NCI-H2171 (cell line): ENCODE results near the gene SLC16A8.
"Not testable (repeated sequence)": the region's sequence is repeated elsewhere in the genome, so short reads cannot be mapped to it uniquely, and the experiment has no call there.

ENCODE experiments used
- DNase-seq: peaks from one replicate; lab custom pipeline; 2025; lab: John Stamatoyannopoulos, UW

SLC16A8 gene

GRCh38 chr22:38086001-38086845 lies 2.2 kb upstream of the SLC16A8 start:
- no peak for DNase-seq

DNA sequence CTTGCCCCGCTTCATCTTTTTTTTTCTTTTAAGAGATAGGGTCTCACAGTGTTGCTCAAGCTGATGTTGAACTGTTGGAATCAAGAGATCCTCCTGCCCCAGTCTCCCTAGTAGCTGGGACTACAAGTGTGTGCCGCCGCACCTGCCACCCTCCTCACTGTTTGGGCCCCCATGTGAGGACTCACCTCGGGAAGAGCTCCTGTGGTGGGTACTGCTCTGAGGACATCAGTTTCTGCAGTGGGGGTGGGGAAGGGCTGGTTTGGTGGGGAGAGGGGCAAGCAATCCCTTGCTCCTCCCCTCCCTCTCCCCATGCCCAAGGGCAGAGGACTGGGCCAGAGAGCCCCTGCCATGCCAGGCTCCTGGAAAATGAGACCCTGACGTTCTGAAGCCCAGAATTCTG lies 1.5 kb upstream of the SLC16A8 start:
- DNase-seq = no peak

DNA sequence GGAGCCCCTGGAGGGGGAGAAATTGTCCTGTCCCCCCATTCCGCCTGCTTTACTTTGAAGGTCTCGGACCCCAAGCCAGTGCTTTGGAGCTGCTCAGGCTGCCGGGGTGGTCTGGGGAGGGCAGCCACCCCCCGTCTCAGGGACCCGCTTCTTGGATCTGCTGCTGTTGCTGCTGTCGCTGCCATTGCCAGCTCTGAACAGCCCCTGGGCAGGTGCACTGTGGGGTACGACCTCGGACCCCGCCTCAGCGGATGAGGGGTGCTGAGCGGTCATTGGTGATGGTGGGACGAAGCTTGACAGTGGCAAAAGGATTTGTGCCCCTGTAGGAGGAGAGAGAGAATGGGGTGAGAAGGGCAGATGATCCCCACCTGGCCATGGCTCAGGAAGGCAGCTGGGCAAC lies 1.1 kb upstream of the SLC16A8 start:
- DNase-seq = no peak

- DNase-seq = no peak
These were observed 836 bp downstream of the SLC16A8 start for GRCh38 chr22:38082986-38083710.

GRCh38 chr22:38081941-38082828 lies 1.8 kb downstream of the SLC16A8 start:
- DNase-seq = no peak

DNA sequence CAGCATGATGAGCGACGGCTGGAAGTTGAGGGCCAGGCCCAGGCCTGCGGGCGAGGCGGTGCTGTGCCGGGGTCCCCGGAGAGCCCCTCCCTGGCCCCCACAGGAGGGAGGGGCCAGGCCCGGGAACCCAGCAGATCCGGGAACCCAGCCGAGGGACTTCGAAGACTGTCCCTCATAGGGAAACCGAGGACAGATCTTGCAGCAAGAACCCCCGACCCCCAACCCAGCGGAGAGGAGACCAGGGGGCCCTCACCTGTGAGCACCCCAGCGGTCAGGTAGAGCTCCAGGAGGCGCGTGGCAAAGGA lies 2.4 kb downstream of the SLC16A8 start:
- DNase-seq = no peak

DNA sequence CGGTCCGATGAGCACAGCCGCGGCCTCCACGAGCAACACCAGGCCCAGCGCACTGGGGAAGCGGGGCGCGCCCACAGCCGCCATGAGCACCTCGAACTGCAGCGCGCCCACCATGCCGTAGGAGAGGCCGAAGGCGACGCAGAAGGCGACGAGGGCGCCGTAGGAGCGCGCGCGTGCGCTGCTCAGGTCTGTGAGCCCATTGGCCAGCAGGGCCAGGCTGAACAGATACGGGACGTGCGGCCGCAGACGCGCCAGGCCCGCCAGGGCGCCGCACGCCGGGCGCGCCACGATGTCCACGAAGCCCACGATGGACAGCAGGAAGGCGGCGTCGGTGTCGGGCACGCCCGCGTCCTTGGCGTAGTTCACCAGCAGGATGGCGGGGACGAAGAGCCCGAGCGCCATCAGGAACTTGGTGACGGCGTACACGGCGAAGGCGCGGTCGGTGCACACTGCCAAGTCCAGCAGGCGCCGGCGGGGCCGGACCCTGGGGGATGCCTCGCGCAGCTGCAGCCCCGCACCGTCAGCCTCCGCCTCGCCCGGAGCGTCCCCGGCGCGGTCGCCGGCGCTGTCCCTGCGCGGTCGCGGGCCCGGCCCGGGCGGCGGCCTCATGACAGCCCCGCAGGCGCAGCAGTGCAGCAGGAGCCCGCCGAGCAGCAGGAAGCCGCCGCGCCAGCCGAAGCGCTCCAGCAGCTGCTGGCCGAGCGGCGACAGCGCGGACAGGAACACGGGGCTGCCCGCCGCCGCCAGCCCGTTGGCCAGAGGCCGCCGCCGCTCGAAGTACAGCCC lies 2.9 kb downstream of the SLC16A8 start:
- DNase-seq = no peak

DNA sequence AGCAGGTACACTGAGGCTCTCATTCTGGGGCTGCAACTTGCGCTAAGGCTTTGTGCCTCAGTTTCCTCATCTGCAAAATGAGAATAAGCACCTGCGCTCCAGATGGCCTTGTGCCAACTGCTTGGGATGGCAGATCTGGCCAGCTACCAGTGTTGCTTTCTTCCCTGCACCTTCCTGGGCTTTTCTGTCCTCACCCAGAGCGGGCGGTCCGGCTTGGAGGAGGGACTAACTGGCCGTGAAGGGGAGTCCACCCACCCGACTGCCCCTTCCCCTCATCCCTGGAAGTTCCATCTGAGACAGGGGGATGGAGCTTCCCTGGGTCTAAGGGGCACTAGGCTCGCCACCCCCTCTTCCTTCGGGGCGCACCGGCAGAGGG lies 3.5 kb downstream of the SLC16A8 start:
- DNase-seq = no peak

DNA sequence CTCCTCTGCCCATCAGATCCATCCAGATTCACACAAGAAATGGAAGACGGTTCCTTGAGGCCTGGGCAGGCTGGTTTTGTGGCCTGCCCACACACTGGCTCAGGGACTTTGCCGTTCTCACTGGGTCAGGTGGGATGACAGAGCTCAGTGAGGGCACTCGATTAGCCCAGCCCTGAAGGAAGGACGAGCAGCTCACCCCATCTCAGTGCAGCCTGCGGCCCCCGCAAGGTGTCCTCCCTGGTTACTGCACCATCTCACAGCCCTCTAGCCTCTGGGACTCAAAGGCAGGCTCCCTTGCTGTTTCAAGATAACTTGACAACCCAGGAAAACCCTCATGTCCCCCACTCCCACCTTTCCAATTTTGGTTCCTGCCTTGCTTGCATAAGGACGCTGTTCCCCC lies 4.2 kb downstream of the SLC16A8 start:
- DNase-seq = no peak

DNA sequence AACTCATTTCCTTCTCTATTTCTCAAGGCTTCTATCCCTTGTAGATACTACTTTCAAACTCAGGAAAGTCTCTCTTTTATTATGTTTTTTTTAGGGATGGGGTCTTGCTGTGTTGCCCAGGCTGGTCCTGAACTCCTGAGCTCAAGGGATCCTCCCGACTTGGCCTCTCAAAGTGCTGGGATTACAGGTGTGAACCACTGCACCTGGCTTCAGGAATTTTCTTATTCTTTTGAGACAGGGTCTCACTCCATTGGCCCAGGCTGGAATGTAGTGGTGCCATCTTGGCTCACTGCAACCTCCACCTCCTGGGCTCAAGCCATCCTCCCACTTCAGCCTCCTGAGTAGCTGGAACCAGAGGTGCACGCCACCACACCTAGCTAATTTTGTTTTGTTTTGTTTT lies 4.8 kb downstream of the SLC16A8 start:
- DNase-seq = not testable (repeated sequence)

GRCh38 chr22:38078046-38078840 lies 5.7 kb downstream of the SLC16A8 start:
- no peak for DNase-seq

DNA sequence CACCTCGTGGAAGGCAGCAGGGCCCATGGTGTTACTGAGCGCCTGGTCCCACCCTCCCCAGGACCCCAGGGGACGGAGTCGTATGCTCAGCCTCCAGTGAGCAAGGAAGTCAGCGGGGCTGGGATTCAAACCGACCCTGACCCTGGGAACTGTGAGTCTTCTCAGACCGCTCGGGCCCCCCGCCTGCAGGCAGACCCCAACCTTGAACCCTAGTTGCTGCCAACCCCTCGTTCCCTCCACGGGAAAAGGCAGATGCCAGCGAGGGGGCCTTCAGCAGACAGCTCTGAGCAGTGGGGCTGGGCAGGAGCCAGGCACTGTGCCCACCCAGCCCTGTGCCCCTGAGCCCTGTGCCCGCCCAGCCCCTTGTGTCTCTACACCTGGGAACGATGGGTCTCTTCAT lies 6.4 kb downstream of the SLC16A8 start:
- DNase-seq = no peak

DNA sequence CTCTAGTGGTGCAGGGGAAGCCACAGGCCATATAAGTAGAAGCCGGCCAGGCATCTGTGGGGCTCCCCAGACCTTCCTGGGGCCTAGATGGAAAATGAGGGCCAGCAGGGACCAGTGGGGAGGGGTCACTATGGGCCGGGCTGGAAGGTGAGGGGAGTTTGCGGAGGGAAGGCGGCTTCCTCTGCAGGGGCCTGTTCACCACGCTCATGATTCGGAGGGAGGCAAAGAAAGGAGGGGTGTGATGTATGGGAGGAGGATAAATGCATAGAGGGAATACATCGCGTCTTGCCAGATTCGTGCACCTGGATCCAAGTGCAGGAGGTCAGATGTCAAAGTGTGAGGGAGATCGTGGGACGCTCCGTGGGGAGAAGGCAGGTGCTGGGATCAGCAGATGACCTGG lies 6.9 kb downstream of the SLC16A8 start:
- DNase-seq = no peak

- DNase-seq = no peak
These were observed 8.0 kb downstream of the SLC16A8 start for GRCh38 chr22:38075961-38076360.

- no peak for DNase-seq
These were observed 8.7 kb downstream of the SLC16A8 start for GRCh38 chr22:38075105-38075825.

- no peak for DNase-seq
These were observed 9.5 kb downstream of the SLC16A8 start for GRCh38 chr22:38074181-38075104.

DNA sequence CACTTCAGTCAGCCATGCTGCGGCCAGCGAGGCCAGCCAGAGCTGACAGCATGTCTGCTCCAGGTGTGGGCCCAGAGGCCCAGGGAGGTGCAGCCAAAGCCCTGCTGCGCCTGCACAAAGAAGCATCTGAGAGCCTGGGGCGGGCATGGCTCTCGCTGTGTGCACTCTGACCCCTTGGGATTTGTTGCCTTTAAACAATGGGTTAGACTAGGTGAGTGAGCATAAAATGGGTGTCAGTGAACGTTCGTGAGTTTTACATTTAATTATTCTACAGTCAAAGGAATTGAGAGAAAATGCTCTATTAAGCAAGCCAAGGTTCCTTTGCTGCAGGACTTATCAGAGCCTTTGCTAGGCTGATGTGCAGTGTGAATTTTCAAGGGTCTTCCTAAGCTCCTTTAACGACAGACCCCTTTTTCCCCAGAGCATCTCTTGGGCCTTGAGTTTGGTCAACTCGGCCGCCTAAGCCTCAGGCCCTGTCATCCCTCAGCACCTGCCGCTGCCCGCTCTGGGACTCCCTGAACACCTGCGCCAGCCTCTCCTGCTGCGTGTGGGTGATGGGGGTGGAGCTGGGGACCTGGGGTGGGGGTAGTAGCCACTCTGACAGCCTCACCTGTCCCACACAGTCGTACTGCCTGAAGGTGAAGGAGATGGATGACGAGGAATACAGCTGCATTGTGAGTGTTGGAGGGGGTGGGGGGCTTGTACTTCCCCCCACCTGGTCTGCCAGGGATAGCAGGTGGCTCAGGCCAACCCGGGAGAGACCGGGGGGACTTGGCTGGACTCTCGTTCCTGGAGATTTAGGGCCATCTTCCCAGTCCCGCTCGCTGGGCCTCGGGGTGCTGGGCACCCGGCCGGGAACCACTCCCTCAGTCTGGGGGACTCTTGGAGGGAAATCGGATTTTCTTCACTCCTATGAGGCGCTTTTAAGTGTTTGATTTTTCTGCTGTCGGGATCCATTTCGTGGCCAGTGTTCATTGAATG lies 10.5 kb downstream of the SLC16A8 start:
- no peak for DNase-seq
